WI38 (cell line): Measurements from ENCODE around the gene KCNK16.

Experiments used
- H3K4me3 ChIP-seq: 2 replicates; pipeline ENCODE4 v1.5.1; 2011; ENCODE audit warnings: low read depth, mild to moderate bottlenecking, control low read depth, low read length
- CTCF ChIP-seq: IDR thresholded peaks from 2 replicates; pipeline ENCODE4 v1.5.1; 2012; ENCODE audit warnings: low read depth, mild to moderate bottlenecking, control low read depth, low read length

The KCNK16 gene

DNA sequence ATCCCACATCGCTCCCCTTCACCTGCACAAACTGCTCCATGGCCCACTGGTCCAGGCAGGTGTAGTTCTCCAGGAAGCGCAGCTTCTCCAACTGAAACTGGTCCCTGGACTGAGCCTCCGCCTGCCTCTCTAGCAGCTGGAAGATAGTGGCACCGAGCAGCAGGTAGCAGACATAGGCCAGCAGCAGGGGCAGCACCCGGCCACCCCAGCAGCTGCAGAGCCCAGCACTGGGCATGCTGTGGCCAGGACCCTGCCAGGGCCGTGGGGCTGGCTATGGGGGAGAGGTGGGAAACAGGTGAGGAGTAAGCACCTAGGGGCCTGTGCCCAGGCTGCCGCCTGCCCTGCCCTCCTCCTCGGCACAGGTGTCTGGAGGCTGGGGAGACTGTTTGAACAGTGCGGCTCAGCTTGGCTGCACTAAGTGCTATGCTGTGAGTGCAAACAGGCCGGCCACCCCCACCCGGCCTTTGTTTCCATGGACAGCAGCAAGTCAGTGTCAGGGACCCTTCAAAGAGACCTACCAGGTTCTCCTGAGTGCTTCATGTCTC, at the start of gene KCNK16:
KCNK16 (minus strand) TSS at position 397 of the 545 bp plus-strand sequence; CDS start at position 235, 162 bp downstream.
- no peak for TF ChIP-seq CTCF
- no peak within 1 kb of the TSS for H3K4me3 ChIP-seq

DNA sequence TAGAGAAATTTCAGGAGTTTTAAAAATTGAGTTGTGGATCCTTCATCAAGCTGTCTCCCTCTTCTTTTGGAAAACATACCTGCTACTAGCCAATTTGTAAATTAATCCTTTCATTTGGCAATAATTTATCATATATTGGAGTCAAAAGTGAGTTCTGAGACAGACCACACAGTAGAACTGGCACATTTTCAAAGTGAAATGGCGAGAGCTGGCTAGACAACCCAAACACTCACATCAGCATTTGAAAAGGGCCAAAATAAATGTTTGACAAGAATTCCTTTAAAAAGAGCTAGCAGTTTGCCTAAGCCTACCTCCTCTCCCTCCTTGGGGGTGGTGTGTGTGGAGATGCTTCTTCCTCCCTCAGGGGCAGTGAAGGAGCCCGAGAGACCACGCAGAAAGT, 47.9 kb upstream of the KCNK16 start:
- TF ChIP-seq CTCF: no peak
- H3K4me3 ChIP-seq: no peak overlapping the region

- no peak for TF ChIP-seq CTCF
- no peak overlapping the region for H3K4me3 ChIP-seq
These were observed 47.5 kb upstream of the KCNK16 start for GRCh38 chr6:39369987-39370386.

- no peak overlapping the region for H3K4me3 ChIP-seq
- TF ChIP-seq CTCF: no peak
These were observed 45.2 kb upstream of the KCNK16 start for GRCh38 chr6:39367700-39368099.

DNA sequence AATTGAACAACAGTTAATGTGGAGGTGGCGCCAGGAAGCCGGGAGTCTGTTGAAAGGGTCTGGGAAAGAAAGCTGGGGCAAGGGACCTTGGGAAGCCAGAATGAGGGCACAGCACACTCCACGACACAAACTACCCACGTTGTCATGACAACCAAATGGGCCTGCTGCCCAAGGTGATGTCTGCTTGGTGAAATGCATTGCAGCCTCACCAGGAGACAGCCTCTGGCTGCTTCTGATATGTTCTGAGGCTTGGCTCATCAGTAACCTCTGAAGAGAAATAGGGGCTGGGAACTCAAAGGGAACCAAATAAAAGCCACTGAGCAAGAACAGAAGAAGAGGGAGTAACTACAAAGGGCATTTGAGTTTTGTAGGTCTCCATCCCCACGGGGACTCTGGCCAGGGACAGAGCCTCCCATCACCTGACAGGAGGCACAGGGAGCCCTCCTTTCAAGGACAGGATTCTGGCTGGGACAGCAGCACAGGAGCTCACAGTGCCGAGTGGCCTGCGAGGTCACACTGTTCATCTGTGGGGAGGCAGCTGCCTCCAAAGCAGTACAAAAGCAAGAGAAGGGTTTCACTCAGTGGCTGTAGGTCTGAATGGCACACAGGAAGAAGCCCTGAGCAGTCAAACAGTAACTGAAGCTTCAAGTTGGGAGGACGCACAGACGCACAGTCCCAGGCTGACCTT, 44.6 kb upstream of the KCNK16 start:
- no peak for TF ChIP-seq CTCF

GRCh38 chr6:39365281-39366074, 43.0 kb upstream of the KCNK16 start:
- no peak for TF ChIP-seq CTCF
- H3K4me3 ChIP-seq: no peak overlapping the region

More for the DNA sequence above, 44.6 kb upstream of the KCNK16 start:
- no peak overlapping the region for H3K4me3 ChIP-seq

GRCh38 chr6:39363280-39363679, 40.8 kb upstream of the KCNK16 start:
- TF ChIP-seq CTCF: no peak
- H3K4me3 ChIP-seq: no peak overlapping the region
